ENCODE data around the gene HAUS3. TPM values are rescaled to one million over a fixed set of nuclear protein-coding genes. Genes with fewer than 3 reads are reported as not detected.

HAUS3 gene
- total and polyA plus RNA-seq, 2 of the 8 experiments (the other 6 are each of a cell fraction or from before 2014, with no cell fraction given): 3.2 to 14.8 TPM

GRCh38 chr4:2246384-2247127 lies 4.6 kb upstream of the HAUS3 start (continued):
- no peak for TF ChIP-seq E2F6 (IDR thresholded peaks at IDR 0.05)
- TF ChIP-seq YY1 (IDR thresholded peaks at IDR 0.05; ENCODE audit: low read depth, low read length): no peak
- TF ChIP-seq RFX5 (IDR thresholded peaks at IDR 0.05; ENCODE audit: borderline replicate concordance, low read depth, low read length): no peak
- no peak for TF ChIP-seq EGR1 (IDR thresholded peaks at IDR 0.05; ENCODE audit: borderline replicate concordance, low read depth, low read length)
- TF ChIP-seq SIN3A (conservative IDR thresholded peaks at IDR 0.05 in 1 of 2, IDR thresholded peaks at IDR 0.05 in 1 of 2; ENCODE audit: low read depth in 1 of 2, low read length in 2 of 2): no peak
- no peak for TF ChIP-seq TCF12 (IDR thresholded peaks at IDR 0.05; ENCODE audit: low read depth, low read length)
- no peak for TF ChIP-seq RBBP5 (IDR thresholded peaks at IDR 0.05; ENCODE audit: borderline replicate concordance, low read depth, low read length)
- no peak for TF ChIP-seq RNF2 (IDR thresholded peaks at IDR 0.05; ENCODE audit: borderline replicate concordance, low read depth, low read length, missing control alignments, poor library complexity, severe bottlenecking)
